CD14-positive monocyte (primary cell): ENCODE measurements around the gene AQP11. TPM values are rescaled to one million over a fixed set of nuclear protein-coding genes. Genes with fewer than 3 reads are reported as not detected.
A peak's percentile ranks its signal among the peaks of the same experiment; 100 is the strongest.

ENCODE experiments used
- DNase-seq, 3 donors: peaks; one replicate each; pipeline ENCODE4 v3.0.0-alpha.2; 2011 to 2022
- H2AFZ ChIP-seq: 2 replicates; pipeline ENCODE4 v1.6.0; 2012; ENCODE audit warnings: mild to moderate bottlenecking, low read depth, low read length, inconsistent platforms; ENCODE audit not compliant: insufficient read depth, poor library complexity, severe bottlenecking
- H3K27ac ChIP-seq, 2 donors: 1 replicate in 1 of 2; 2 replicates in 1 of 2; pipeline ENCODE4 v1.5.1; 2012 to 2013; ENCODE audit warnings: low read length in 2 of 2, control low read depth in 1 of 2, inconsistent platforms in 1 of 2, low read depth in 1 of 2, mild to moderate bottlenecking in 1 of 2
- H3K27me3 ChIP-seq, 2 donors: one replicate each; pipeline versions ENCODE4 v1.6.0 to v1.6.1; 2011 to 2013; ENCODE audit warnings: low read length in 2 of 2; ENCODE audit not compliant: control insufficient read depth in 2 of 2, insufficient read depth in 2 of 2
- H3K36me3 ChIP-seq, 2 donors: replicated peaks in 1 of 2; 1 replicate in 1 of 2; 2 replicates in 1 of 2; pipeline versions ENCODE4 v1.5.1 to v1.6.1; 2012 to 2013; ENCODE audit warnings: low read length in 2 of 2, control low read depth in 1 of 2, inconsistent platforms in 1 of 2, mild to moderate bottlenecking in 1 of 2; ENCODE audit not compliant: insufficient read depth in 2 of 2, control insufficient read depth in 1 of 2
- H3K4me1 ChIP-seq, 2 donors: 1 replicate in 1 of 2; 2 replicates in 1 of 2; pipeline versions ENCODE4 v1.5.1 to v1.6.1; 2012 to 2013; ENCODE audit warnings: low read length in 2 of 2, control low read depth in 1 of 2, inconsistent platforms in 1 of 2, mild to moderate bottlenecking in 1 of 2, moderate library complexity in 1 of 2; ENCODE audit not compliant: insufficient read depth in 2 of 2, control insufficient read depth in 1 of 2
- H3K4me2 ChIP-seq: replicated peaks from 2 replicates; pipeline ENCODE3; 2012; ENCODE audit warnings: low read length, moderate library complexity, mild to moderate bottlenecking; ENCODE audit not compliant: poor library complexity, severe bottlenecking; ENCODE audit errors: extremely low read depth
- H3K4me3 ChIP-seq, 3 experiments: fragments of 200-600 bp in 1 of 3; sonication (generic) in 1 of 3; replicated peaks in 1 of 3; 1 replicate in 2 of 3; 2 replicates in 1 of 3; pipeline ENCODE4 v1.5.1; 2011 to 2013; ENCODE audit warnings: low read length in 3 of 3, mild to moderate bottlenecking in 3 of 3, control low read depth in 2 of 3, low read depth in 2 of 3, inconsistent platforms in 1 of 3, moderate library complexity in 1 of 3
- H3K79me2 ChIP-seq: 2 replicates; pipeline ENCODE4 v1.6.0; 2012; ENCODE audit warnings: mild to moderate bottlenecking, control low read depth, inconsistent platforms, low read length, moderate library complexity; ENCODE audit not compliant: insufficient read depth
- H3K9ac ChIP-seq: 2 replicates; pipeline ENCODE4 v1.6.0; 2017; ENCODE audit warnings: low read length, mild to moderate bottlenecking; ENCODE audit not compliant: insufficient read depth, poor library complexity, severe bottlenecking
- H3K9me3 ChIP-seq, 2 donors: replicated peaks in 1 of 2; 1 replicate in 1 of 2; 2 replicates in 1 of 2; pipeline versions ENCODE4 v1.5.1 to v1.6.1; 2012 to 2013; ENCODE audit warnings: low read length in 2 of 2, control low read depth in 1 of 2; ENCODE audit not compliant: control insufficient read depth in 1 of 2, insufficient read depth in 1 of 2
- H4K20me1 ChIP-seq: 2 replicates; pipeline ENCODE4 v1.6.0; 2012; ENCODE audit warnings: mild to moderate bottlenecking, low read length, control low read depth, moderate library complexity; ENCODE audit not compliant: insufficient read depth
- H3K27ac Mint-ChIP-seq, 7 donors: one replicate each; pipeline ENCODE4 v1.8.0; 2020; ENCODE audit warnings: mild to moderate bottlenecking in 7 of 7, mixed read lengths in 7 of 7, moderate library complexity in 6 of 7, inconsistent platforms in 2 of 7
- H3K27me3 Mint-ChIP-seq, 3 donors: one replicate each; pipeline ENCODE4 v1.8.0; 2021 to 2022; ENCODE audit warnings: low read depth in 3 of 3, mild to moderate bottlenecking in 3 of 3, mixed read lengths in 3 of 3, moderate library complexity in 3 of 3, inconsistent platforms in 1 of 3
- H3K36me3 Mint-ChIP-seq, 2 donors: one replicate each; pipeline ENCODE4 v1.8.0; 2020; ENCODE audit warnings: mixed read lengths in 2 of 2, inconsistent platforms in 1 of 2, mild to moderate bottlenecking in 1 of 2
- H3K4me1 Mint-ChIP-seq: one replicate; pipeline ENCODE4 v1.8.0; 2020; ENCODE audit warnings: mild to moderate bottlenecking, mixed read lengths
- H3K4me3 Mint-ChIP-seq, 2 donors: one replicate each; pipeline ENCODE4 v1.8.0; 2020; ENCODE audit warnings: mild to moderate bottlenecking in 2 of 2, mixed read lengths in 2 of 2, moderate library complexity in 1 of 2
- H3K9me3 Mint-ChIP-seq, 7 donors: one replicate each; pipeline ENCODE4 v1.8.0; 2020 to 2022; ENCODE audit warnings: mixed read lengths in 7 of 7, mild to moderate bottlenecking in 6 of 7, moderate library complexity in 6 of 7, inconsistent platforms in 2 of 7
- WGBS: methylation state at CpG from one replicate; pipeline ENCODE4 v1.1.5; 2013; ENCODE audit warnings: missing lambda C conversion rate; ENCODE audit not compliant: insufficient coverage; 5-methylcytosine and 5-hydroxymethylcytosine counted together
- intact Hi-C, 2 donors: fragments of 100-400 bp; cut with micrococcal nuclease; formaldehyde crosslinking; loops; one replicate each; pipeline versions ENCODE4 v1.15.0 to v1.15.1; 2023
- polyA plus RNA-seq, 3 donors: library from polyadenylated mRNA; depleted of rRNA in 1 of 3; unstranded in 2 of 3; stranded (reverse) in 1 of 3; fragments of 300-500 nt in 2 of 3; fragments of >200 nt in 1 of 3; fragmentation: Illumina TruSeq in 2 of 3; gene quantifications; 1 replicate in 2 of 3; 2 replicates in 1 of 3; pipeline ENCODE4 v1.2.3, GENCODE V29; 2012 to 2021
- TF ChIP-seq, protein P1 (sequence below): fragments of 200-600 bp; IDR thresholded peaks from one replicate; pipeline ENCODE4 v1.8.0; 2022; ENCODE audit warnings: antibody characterized with exemption, mild to moderate bottlenecking

The AQP11 gene
- polyA plus RNA-seq, 3 donors = 0.16 to 0.18 TPM; not detected in 1

DNA sequence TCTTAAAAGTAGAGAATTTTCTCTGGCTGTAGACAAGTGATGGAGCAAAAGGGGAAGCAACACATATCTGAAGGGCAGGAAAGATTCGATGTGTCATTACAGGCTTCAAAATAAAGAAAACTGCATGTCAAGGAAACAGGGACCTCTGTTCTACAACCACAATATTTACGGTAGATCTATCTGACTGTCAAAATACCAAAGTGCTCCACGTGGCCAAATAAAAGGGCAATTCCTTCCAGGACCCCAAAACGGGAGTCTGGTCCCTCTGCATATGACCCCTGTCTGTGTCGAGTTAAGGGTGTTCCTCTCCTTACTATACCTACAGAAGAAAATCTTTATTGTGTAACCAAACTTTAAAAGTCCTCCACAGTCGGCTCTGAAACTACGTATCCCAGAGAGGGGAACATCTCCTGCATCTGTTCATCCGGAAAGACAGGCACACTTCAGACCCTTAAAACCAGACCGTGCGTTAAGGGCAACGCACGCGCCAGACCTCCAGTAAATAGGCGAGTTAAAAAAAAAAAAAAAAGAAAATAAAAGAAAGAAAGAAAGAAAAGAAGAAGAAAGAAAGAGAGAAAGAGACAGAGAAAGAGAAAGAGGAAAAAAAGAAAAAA lies 47.1 kb downstream of the AQP11 start:
- WGBS = no CpG with 5 or more reads among the region's 14 CpGs

DNA sequence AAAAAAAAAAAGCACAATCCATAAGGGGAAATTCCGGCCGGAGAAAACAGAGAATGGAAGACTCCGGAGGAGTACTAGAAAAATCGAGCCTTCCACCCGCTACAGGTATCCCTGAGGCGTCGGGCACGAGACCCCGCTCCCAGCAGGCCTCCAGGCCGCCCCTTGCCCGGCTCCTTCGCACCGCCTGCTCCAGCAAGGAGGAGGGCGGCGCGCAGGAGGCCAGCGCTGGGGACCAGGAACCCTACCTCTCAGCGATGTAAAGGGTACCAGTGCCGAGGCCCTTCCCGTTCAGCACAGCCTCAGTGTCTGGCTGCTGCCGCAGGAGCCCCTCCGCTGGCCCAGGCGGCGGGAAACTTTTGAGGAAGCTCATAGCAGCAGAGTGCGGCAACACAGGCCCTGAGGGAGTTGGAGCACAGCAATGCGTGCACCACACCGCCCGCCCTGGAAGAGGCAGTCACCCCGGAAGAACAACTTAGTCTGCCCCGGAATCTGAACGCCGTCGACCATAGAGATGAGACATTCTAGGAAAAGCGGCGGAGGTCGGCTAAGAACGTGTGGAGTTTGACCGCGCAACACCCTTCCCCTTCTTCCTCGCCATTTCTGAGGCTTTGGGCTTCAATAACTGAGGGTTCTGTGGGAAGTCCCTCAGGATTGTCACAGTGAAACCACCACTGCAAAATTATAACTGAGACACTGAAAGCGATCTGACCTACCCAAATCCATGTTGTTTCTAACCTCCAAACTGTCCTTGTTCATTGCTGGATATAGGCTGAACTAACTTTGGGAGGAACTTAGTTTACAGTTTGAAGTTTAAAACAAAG lies 47.8 kb downstream of the AQP11 start, which contains the start of gene CLNS1A:
Gene CLNS1A, minus strand, starts transcription at position 450 of the 821 bp plus-strand sequence. Its CDS starts 80 bp downstream, at position 370.
- Histone ChIP-seq H4K20me1 (peaks cover 17% of the 10 kb centered on the region), H3K9ac (peak within 1 kb of the TSS; percentile 78), H3K4me3 (peak within 1 kb of the TSS; percentile 61 to 90 (median 66)), H2AFZ (peak within 1 kb of the TSS; percentile 90), H3K27ac (peak within 1 kb of the TSS; percentile 59 to 85), H3K79me2 (peaks cover 49% of the 10 kb centered on the region), H3K9me3 (peaks cover 4 to 7% of the 10 kb centered on the region in 2 donors), H3K36me3 (no peaks in the 10 kb centered on the region), H3K4me2 (peak within 1 kb of the TSS; percentile 96), H3K4me1 (peaks cover 44 to 52% of the 10 kb centered on the region in 2 donors), H3K27me3 (no peaks in the 10 kb centered on the region)
- intact Hi-C loops = no loop called here
- TF ChIP-seq, protein P1, sequence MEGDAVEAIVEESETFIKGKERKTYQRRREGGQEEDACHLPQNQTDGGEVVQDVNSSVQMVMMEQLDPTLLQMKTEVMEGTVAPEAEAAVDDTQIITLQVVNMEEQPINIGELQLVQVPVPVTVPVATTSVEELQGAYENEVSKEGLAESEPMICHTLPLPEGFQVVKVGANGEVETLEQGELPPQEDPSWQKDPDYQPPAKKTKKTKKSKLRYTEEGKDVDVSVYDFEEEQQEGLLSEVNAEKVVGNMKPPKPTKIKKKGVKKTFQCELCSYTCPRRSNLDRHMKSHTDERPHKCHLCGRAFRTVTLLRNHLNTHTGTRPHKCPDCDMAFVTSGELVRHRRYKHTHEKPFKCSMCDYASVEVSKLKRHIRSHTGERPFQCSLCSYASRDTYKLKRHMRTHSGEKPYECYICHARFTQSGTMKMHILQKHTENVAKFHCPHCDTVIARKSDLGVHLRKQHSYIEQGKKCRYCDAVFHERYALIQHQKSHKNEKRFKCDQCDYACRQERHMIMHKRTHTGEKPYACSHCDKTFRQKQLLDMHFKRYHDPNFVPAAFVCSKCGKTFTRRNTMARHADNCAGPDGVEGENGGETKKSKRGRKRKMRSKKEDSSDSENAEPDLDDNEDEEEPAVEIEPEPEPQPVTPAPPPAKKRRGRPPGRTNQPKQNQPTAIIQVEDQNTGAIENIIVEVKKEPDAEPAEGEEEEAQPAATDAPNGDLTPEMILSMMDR = no peak
- Mint-ChIP-seq H3K4me1 (peaks cover 41% of the 10 kb centered on the region), H3K36me3 (no peaks in the 10 kb centered on the region), H3K27ac (peak within 1 kb of the TSS; percentile 88 to 97 (median 94)), H3K4me3 (peak within 1 kb of the TSS; percentile 89 to 96), H3K27me3 (peaks cover 0 to 3% (median 0%) of the 10 kb centered on the region in 3 donors), H3K9me3 (peaks cover 4 to 19% (median 14%) of the 10 kb centered on the region in 7 donors)
- peak; percentile 84 to 87 (median 86) for DNase-seq
- WGBS = under 1% methylated on average over 40 of the region's 41 CpGs

More for the DNA sequence above, 47.1 kb downstream of the AQP11 start:
- intact Hi-C loops = no loop called here
- H3K27me3 ChIP-seq = no peaks in the 10 kb centered on the region
- peaks cover 0 to 3% (median 0%) of the 10 kb centered on the region in 3 donors for H3K27me3 Mint-ChIP-seq
- H3K4me3 ChIP-seq = peak overlapping the region; percentile 61 to 90 (median 66)
- H3K9ac ChIP-seq = peak overlapping the region; percentile 78
- H3K36me3 Mint-ChIP-seq = peaks cover 2 to 5% of the 10 kb centered on the region in 2 donors
- peaks cover 4 to 7% of the 10 kb centered on the region in 2 donors for H3K9me3 ChIP-seq
- peaks cover 44 to 55% of the 10 kb centered on the region in 2 donors for H3K4me1 ChIP-seq
- H4K20me1 ChIP-seq = peaks cover 17% of the 10 kb centered on the region
- peak overlapping the region; percentile 59 to 85 for H3K27ac ChIP-seq
- peak overlapping the region; percentile 88 to 97 (median 94) for H3K27ac Mint-ChIP-seq
- peak overlapping the region; percentile 89 to 96 for H3K4me3 Mint-ChIP-seq
- H3K36me3 ChIP-seq = peaks cover 0 to 4% of the 10 kb centered on the region in 2 donors
- H3K4me1 Mint-ChIP-seq = peaks cover 41% of the 10 kb centered on the region
- H3K4me2 ChIP-seq = peak overlapping the region; percentile 96
- H3K79me2 ChIP-seq = peaks cover 56% of the 10 kb centered on the region
- TF ChIP-seq, protein P1 = no peak
- H3K9me3 Mint-ChIP-seq = peaks cover 4 to 19% (median 14%) of the 10 kb centered on the region in 7 donors
- peak; percentile 20 to 41 (median 40) for DNase-seq
- peak overlapping the region; percentile 90 for H2AFZ ChIP-seq
